ENCODE data around the gene SLIT2.

The SLIT2 gene

GRCh38 chr4:20287246-20287645, 35.5 kb downstream of the SLIT2 start:
- DNase-seq (ENCODE audit: low spot score), result no peak
- Histone ChIP-seq H3K27ac (no peak overlapping the region), H3K4me3 (no peak overlapping the region)
- TF ChIP-seq CTCF (IDR thresholded peaks at IDR 0.05), result no peak

GRCh38 chr4:20288047-20288650, 36.4 kb downstream of the SLIT2 start:
- H3K27ac ChIP-seq, result no peak overlapping the region
- DNase-seq (ENCODE audit: low spot score), result no peak
- no peak overlapping the region for H3K4me3 ChIP-seq
- no peak for TF ChIP-seq CTCF (IDR thresholded peaks at IDR 0.05)

- H3K27ac ChIP-seq, result peak overlapping the region in 1 of 2 donors; percentile 16
- no peak for TF ChIP-seq CTCF (IDR thresholded peaks at IDR 0.05)
- no peak for DNase-seq (ENCODE audit: low spot score)
Observed at GRCh38 chr4:20288846-20289512, 37.3 kb downstream of the SLIT2 start.

GRCh38 chr4:20289782-20290181, 38.1 kb downstream of the SLIT2 start:
- TF ChIP-seq CTCF (IDR thresholded peaks at IDR 0.05), result no peak
- Histone ChIP-seq H3K4me3 (no peak overlapping the region), H3K27ac (no peak overlapping the region)
- DNase-seq (ENCODE audit: low spot score), result no peak

More at GRCh38 chr4:20288846-20289512, 37.3 kb downstream of the SLIT2 start:
- H3K4me3 ChIP-seq, result no peak overlapping the region

GRCh38 chr4:20292739-20293138, 41.0 kb downstream of the SLIT2 start:
- TF ChIP-seq CTCF (IDR thresholded peaks at IDR 0.05), result no peak
- no peak overlapping the region for H3K27ac ChIP-seq
- no peak overlapping the region for H3K4me3 ChIP-seq
- no peak for DNase-seq (ENCODE audit: low spot score)

- no peak for TF ChIP-seq CTCF (IDR thresholded peaks at IDR 0.05)
- no peak overlapping the region for H3K27ac ChIP-seq
- DNase-seq (ENCODE audit: low spot score), result no peak
- no peak overlapping the region for H3K4me3 ChIP-seq
Observed at GRCh38 chr4:20297261-20297660, 45.6 kb downstream of the SLIT2 start.

GRCh38 chr4:20297783-20298182, 46.1 kb downstream of the SLIT2 start:
- no peak for DNase-seq (ENCODE audit: low spot score)
- no peak for TF ChIP-seq CTCF (IDR thresholded peaks at IDR 0.05)
- no peak overlapping the region for H3K27ac ChIP-seq
- H3K4me3 ChIP-seq, result no peak overlapping the region

Data from coronary artery (tissue), 2 donors.